Tongue (tissue), 2 donors: ENCODE results near the gene MYBPH. TPM values are rescaled to one million over a fixed set of nuclear protein-coding genes. Genes with fewer than 3 reads are reported as not detected.

Source experiments
- DNase-seq: peaks from one replicate; pipeline ENCODE4 v3.0.0-alpha.2; 2015
- total RNA-seq: library from RNA; depleted of rRNA; stranded (reverse); fragments of >200 nt; gene quantifications from one replicate; pipeline ENCODE4 v1.2.3, GENCODE V29; 2014

Gene MYBPH
- total RNA-seq, 1 donor from 2014 or later, result 37.5 TPM

GRCh38 chr1:203200916-203201315 lies 25.3 kb upstream of the MYBPH start:
- no peak for DNase-seq

GRCh38 chr1:203199816-203200571 lies 24.4 kb upstream of the MYBPH start:
- DNase-seq, result no peak

- DNase-seq, result no peak
Measured at GRCh38 chr1:203199481-203199815, 23.8 kb upstream of the MYBPH start.

- no peak for DNase-seq
Measured at GRCh38 chr1:203199002-203199401, 23.4 kb upstream of the MYBPH start.

GRCh38 chr1:203197625-203198024 lies 22.0 kb upstream of the MYBPH start:
- DNase-seq, result no peak

- no peak for DNase-seq
Measured at GRCh38 chr1:203196371-203196770, 20.7 kb upstream of the MYBPH start.

- no peak for DNase-seq
Measured at GRCh38 chr1:203190949-203191348, 15.3 kb upstream of the MYBPH start.

GRCh38 chr1:203189951-203190352 lies 14.3 kb upstream of the MYBPH start:
- DNase-seq, result no peak

- DNase-seq, result no peak
Measured at GRCh38 chr1:203188686-203189232, 13.1 kb upstream of the MYBPH start.

GRCh38 chr1:203187689-203188264 lies 12.2 kb upstream of the MYBPH start:
- no peak for DNase-seq

GRCh38 chr1:203187304-203187685 lies 11.7 kb upstream of the MYBPH start:
- no peak for DNase-seq

GRCh38 chr1:203186446-203187303 lies 11.0 kb upstream of the MYBPH start, which contains the start of gene CHI3L1:
TSS of gene CHI3L1 (minus strand) at chr1:203186704. CDS start at chr1:203186623, 81 bp downstream.
- no peak for DNase-seq

- no peak for DNase-seq
Measured at GRCh38 chr1:203186091-203186445, 10.4 kb upstream of the MYBPH start.

GRCh38 chr1:203185585-203185984 lies 10.0 kb upstream of the MYBPH start:
- no peak for DNase-seq

- no peak for DNase-seq
Measured at GRCh38 chr1:203185061-203185461, 9.4 kb upstream of the MYBPH start.

GRCh38 chr1:203184467-203184866 lies 8.8 kb upstream of the MYBPH start:
- no peak for DNase-seq

- no peak for DNase-seq
Measured at GRCh38 chr1:203183828-203184227, 8.2 kb upstream of the MYBPH start.

- DNase-seq, result no peak
Measured at GRCh38 chr1:203182387-203182953, 6.8 kb upstream of the MYBPH start.

GRCh38 chr1:203181586-203182386 lies 6.2 kb upstream of the MYBPH start:
- no peak for DNase-seq

GRCh38 chr1:203180611-203181330 lies 5.1 kb upstream of the MYBPH start:
- DNase-seq, result no peak

- DNase-seq, result no peak
Measured at GRCh38 chr1:203179667-203180005, 4.0 kb upstream of the MYBPH start.
